ENCODE results near the gene CHN2. TPM values are rescaled to one million over a fixed set of nuclear protein-coding genes. Genes with fewer than 3 reads are reported as not detected.

CHN2 gene
- total RNA-seq, 1 donor from 2014 or later = 36.1 TPM

DNA sequence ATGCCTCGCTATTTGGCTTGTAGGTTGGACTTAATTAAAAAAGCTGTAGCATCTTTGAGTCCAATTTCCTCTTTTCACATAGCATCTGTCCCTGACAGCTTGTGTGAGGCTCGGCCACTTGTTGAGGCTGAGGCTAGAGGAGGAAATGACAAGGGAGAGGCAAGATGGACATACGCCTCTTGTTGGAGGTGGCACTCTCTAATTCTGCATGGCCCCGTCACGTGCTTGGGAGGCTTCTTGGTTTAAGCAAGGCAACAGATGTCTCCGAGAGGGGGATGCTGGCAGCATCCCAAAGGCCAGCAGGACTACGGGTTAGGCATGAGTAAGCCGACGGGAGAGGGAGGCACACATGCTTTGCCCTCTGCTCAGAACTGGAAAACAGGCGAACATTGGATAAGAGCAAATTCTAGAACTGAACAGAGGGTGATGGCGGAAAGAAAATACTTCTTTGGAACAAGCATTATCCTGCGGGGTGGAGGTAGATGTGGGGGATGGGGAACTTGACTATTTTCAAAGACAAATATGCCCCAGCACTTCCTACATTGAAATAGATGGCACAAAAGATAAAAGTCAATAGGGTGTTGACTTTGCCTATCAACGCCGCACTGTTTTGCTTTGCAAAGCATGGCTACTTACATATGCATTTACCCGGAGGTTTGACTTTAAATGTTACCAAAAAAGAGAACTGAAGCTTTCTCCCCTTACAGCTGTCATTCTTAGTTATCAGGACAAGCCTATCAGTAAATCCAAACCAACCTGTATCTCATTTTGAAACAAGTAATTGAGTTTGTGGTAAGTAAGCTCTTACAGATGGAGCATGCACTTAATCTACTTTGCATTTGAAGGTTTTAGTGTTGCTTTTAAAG lies 94.8 kb downstream of the CHN2 start:
- intact Hi-C loops (cut with micrococcal nuclease) = no loop called here
- H3K4me3 ChIP-seq = no peak overlapping the region
- no peaks in the 10 kb centered on the region for H3K27me3 ChIP-seq (ENCODE audit: low read depth)
- H3K36me3 ChIP-seq = peaks cover under 1% of the 10 kb centered on the region
- no peaks in the 10 kb centered on the region for H3K9me3 ChIP-seq (replicated peaks)
- TF ChIP-seq, protein P1, sequence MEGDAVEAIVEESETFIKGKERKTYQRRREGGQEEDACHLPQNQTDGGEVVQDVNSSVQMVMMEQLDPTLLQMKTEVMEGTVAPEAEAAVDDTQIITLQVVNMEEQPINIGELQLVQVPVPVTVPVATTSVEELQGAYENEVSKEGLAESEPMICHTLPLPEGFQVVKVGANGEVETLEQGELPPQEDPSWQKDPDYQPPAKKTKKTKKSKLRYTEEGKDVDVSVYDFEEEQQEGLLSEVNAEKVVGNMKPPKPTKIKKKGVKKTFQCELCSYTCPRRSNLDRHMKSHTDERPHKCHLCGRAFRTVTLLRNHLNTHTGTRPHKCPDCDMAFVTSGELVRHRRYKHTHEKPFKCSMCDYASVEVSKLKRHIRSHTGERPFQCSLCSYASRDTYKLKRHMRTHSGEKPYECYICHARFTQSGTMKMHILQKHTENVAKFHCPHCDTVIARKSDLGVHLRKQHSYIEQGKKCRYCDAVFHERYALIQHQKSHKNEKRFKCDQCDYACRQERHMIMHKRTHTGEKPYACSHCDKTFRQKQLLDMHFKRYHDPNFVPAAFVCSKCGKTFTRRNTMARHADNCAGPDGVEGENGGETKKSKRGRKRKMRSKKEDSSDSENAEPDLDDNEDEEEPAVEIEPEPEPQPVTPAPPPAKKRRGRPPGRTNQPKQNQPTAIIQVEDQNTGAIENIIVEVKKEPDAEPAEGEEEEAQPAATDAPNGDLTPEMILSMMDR (IDR thresholded peaks at IDR 0.05; ENCODE audit: borderline replicate concordance) = no peak
- no peak overlapping the region for H3K27ac ChIP-seq (replicated peaks)
- peaks cover 9% of the 10 kb centered on the region for H3K4me1 ChIP-seq
- peak; percentile 46 for DNase-seq

DNA sequence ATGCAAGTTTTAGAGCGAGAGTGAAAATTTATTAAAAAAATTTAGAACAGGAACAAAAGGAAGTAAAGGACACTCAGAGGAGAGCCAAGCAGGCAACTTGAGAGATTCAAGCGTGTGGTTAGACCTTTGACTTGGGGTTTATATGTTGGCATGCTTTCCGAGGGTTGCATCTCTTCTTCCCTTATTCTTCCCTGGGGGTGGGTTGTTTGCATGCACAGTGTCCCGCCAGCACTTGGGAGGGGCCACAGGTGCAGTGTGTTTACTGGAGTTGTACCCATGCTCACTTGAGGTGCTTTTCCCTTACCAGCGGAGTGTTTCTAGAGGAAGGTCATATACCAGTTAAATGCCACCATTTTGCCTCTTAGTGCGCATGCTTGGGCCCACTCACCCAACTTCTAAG lies 96.3 kb downstream of the CHN2 start:
- H3K27me3 ChIP-seq (ENCODE audit: low read depth) = no peaks in the 10 kb centered on the region
- no peak overlapping the region for H3K4me3 ChIP-seq
- H3K36me3 ChIP-seq = peaks cover 4% of the 10 kb centered on the region
- H3K27ac ChIP-seq (replicated peaks) = no peak overlapping the region
- H3K9me3 ChIP-seq (replicated peaks) = no peaks in the 10 kb centered on the region
- TF ChIP-seq, protein P1 (IDR thresholded peaks at IDR 0.05; ENCODE audit: borderline replicate concordance) = no peak
- DNase-seq = no peak
- peaks cover 9% of the 10 kb centered on the region for H3K4me1 ChIP-seq
- intact Hi-C loops (cut with micrococcal nuclease) = no loop called here

DNA sequence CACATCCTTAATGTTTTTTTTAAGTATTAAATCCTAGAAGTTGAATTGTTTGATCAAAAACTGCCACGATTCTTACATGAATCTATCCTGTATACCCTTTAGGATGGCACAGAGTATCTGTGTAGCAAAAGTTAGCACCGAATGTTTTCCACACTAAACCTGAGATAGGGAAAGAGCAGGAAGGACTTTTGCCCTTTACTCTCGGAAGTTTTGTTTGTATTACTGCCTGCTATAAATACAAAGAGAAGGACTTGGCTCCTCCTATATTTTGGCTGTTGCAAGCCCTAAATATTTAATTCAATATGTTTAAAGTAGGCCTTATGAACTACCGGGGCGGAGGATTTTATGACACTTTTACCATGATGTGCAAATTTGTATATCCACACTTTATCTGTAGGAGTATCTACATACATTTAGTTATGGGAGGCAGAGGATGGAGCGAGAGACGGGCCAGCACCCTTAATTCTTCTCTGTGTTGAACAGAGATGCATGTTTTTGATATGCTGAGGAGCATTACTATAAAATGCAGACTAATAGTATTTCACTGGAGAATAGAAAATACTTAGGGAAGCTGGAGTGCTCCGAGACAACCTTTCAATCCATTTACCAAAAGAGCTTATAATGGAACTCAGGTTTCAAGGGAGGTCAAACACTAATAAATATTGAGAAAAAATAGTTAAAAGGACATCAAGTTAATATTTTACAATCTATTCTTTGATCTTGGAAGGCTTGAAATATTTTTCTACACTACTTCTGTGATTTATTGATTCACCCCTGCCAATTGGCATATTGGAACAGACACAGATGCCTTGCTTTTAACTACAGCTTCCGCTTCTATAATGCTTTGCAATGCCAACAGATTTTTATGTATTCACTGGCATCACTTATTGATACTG lies 97.4 kb downstream of the CHN2 start:
- TF ChIP-seq, protein P1 (IDR thresholded peaks at IDR 0.05; ENCODE audit: borderline replicate concordance) = no peak
- DNase-seq = no peak
- Histone ChIP-seq H3K36me3 (peaks cover 8% of the 10 kb centered on the region), H3K27ac (replicated peaks) (no peak overlapping the region), H3K4me3 (no peak overlapping the region), H3K4me1 (peaks cover 9% of the 10 kb centered on the region), H3K9me3 (replicated peaks) (no peaks in the 10 kb centered on the region), H3K27me3 (ENCODE audit: low read depth) (no peaks in the 10 kb centered on the region)
- intact Hi-C loops (cut with micrococcal nuclease) = no loop called here

DNA sequence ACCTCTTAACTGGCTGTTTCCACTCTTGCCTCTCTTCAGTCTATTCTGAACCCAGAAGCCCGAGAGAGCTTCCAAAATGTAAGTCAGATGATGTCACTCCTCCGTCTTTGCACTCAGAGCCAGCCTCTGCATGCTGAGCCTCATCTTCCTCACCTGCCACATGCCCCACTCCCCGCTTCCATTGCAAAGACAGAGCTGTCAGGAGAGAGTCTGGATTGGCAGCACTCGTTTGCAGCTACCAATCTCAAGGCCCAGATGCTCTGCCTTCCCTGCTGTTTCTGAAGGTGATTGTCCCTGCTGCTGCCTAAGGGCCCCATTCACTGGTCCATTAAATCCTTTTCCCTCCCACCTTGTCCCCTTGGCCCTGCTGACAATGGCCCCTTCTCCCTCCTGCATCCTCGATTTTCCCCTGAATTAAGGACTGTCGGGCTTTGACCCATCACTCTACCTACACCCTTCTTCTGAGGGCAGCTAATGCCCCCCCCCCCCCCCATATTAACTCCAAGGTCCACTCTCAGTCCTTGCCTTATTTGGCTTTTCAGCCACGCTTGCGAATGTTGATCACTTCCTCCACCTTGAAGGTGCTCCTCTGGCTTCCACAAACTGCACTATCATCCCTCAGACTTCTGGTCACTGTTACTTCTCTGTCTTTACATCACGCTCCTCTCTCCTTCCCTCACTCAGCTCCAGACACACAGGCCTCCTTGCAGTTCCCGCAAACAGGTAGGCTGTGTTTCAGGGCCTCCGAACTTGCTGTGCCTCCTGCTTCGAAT lies 98.5 kb downstream of the CHN2 start:
- no peaks in the 10 kb centered on the region for H3K9me3 ChIP-seq (replicated peaks)
- H3K4me3 ChIP-seq = no peak overlapping the region
- no peak for DNase-seq
- H3K27ac ChIP-seq (replicated peaks) = no peak overlapping the region
- TF ChIP-seq, protein P1 (IDR thresholded peaks at IDR 0.05; ENCODE audit: borderline replicate concordance) = no peak
- H3K36me3 ChIP-seq = peaks cover 11% of the 10 kb centered on the region
- H3K27me3 ChIP-seq (ENCODE audit: low read depth) = no peaks in the 10 kb centered on the region
- intact Hi-C loops (cut with micrococcal nuclease) = no loop called here
- H3K4me1 ChIP-seq = peaks cover 9% of the 10 kb centered on the region

DNA sequence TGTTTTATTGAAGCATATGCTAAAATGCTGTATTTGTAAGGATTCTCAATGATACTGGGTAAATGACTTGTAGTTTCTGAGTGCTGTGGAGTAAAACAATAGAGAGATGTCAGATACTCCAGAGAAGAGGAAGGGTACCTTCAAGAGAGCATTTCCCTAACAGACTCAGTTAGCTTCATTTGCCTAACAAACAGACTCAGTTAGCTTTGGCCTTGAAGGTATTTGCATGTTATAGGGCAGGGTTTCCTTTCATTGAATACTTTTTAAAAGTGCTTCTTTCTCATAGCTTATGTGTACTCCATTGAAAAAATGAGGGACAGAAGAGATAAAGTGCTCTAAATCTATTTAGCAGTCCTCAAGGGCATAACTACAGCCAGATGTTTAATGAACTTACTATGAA lies 101.8 kb downstream of the CHN2 start:
- DNase-seq = no peak
- peaks cover 12% of the 10 kb centered on the region for H3K4me1 ChIP-seq
- H3K27me3 ChIP-seq (ENCODE audit: low read depth) = no peaks in the 10 kb centered on the region
- no peaks in the 10 kb centered on the region for H3K9me3 ChIP-seq (replicated peaks)
- no peak overlapping the region for H3K4me3 ChIP-seq
- intact Hi-C loops (cut with micrococcal nuclease) = no loop called here
- no peak overlapping the region for H3K27ac ChIP-seq (replicated peaks)
- H3K36me3 ChIP-seq = peaks cover 11% of the 10 kb centered on the region
- TF ChIP-seq, protein P1 (IDR thresholded peaks at IDR 0.05; ENCODE audit: borderline replicate concordance) = no peak
